Stimulated activated CD4-positive, alpha-beta T cell treated with anti-CD3 and anti-CD28 coated beads, Interleukin-12 subunit alpha, Interleukin-12 subunit beta, amount 100 ng/mL, for 48 hours (primary cell): ENCODE results near the gene RTN1.

ENCODE experiments used
- DNase-seq, 3 donors: peaks; one replicate each; pipeline ENCODE4 v3.0.0-alpha.2; 2020; ENCODE audit warnings: low read depth in 2 of 3, low spot score in 1 of 3

RTN1 gene, protein sequence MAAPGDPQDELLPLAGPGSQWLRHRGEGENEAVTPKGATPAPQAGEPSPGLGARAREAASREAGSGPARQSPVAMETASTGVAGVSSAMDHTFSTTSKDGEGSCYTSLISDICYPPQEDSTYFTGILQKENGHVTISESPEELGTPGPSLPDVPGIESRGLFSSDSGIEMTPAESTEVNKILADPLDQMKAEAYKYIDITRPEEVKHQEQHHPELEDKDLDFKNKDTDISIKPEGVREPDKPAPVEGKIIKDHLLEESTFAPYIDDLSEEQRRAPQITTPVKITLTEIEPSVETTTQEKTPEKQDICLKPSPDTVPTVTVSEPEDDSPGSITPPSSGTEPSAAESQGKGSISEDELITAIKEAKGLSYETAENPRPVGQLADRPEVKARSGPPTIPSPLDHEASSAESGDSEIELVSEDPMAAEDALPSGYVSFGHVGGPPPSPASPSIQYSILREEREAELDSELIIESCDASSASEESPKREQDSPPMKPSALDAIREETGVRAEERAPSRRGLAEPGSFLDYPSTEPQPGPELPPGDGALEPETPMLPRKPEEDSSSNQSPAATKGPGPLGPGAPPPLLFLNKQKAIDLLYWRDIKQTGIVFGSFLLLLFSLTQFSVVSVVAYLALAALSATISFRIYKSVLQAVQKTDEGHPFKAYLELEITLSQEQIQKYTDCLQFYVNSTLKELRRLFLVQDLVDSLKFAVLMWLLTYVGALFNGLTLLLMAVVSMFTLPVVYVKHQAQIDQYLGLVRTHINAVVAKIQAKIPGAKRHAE

DNA sequence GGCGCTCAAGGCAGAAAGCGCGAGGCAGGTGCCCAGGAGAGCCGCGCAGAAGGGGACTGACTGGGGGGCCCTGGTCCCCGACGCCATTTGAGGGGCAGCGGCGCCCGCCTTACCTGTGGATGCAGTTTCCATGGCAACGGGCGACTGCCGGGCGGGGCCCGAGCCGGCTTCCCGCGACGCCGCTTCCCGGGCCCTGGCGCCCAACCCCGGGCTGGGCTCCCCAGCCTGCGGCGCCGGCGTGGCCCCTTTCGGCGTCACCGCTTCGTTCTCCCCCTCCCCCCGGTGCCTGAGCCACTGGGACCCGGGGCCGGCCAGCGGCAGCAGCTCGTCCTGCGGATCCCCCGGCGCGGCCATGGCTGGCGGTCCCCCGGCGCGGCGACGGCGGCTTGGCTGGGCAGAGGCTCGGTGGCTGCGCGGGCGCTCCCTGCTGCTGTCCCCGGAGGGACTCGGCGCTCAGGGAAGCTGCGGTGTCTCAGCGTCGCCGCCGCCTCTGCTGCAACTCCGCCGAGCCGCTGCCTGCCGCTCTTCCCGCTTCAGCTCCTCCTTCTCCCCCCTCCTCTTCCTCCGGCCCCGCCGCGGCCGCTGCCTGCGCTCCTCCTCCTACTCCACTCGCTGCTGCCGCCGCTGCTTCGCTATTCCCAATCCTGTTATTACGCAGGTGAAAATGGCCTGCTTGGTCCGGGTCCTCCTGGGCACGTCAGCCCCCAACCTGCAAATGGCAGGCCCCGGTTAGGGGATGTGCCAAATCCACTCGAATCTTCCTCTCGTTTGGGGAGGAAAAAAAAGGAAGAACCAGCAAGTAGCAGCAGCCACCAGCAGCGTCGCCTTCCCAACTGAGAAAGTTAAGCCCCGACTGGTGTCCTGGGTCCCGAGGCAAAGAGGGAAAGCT lies at the start of gene RTN1:
TSS of gene RTN1 (minus strand) at position 500 of the 889 bp plus-strand sequence. CDS start at position 354, 146 bp downstream.
- peak in 2 of 3 donors; percentile 4 to 20 for DNase-seq

DNA sequence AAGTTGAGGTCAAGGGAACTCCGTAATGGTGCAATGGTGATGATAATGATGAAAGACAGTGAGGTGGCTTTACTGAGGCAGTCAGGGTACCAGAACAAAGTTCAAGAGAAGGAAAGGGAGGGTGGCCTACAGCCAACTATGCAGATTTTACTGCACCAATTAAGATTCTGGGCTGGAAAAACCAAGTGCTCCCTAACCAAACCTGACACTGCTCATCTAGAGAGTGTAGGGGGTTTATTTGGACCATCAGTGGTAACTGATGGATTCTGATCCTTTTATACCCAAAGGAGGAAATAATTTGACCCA lies 49.8 kb upstream of the RTN1 start:
- DNase-seq: no peak

DNA sequence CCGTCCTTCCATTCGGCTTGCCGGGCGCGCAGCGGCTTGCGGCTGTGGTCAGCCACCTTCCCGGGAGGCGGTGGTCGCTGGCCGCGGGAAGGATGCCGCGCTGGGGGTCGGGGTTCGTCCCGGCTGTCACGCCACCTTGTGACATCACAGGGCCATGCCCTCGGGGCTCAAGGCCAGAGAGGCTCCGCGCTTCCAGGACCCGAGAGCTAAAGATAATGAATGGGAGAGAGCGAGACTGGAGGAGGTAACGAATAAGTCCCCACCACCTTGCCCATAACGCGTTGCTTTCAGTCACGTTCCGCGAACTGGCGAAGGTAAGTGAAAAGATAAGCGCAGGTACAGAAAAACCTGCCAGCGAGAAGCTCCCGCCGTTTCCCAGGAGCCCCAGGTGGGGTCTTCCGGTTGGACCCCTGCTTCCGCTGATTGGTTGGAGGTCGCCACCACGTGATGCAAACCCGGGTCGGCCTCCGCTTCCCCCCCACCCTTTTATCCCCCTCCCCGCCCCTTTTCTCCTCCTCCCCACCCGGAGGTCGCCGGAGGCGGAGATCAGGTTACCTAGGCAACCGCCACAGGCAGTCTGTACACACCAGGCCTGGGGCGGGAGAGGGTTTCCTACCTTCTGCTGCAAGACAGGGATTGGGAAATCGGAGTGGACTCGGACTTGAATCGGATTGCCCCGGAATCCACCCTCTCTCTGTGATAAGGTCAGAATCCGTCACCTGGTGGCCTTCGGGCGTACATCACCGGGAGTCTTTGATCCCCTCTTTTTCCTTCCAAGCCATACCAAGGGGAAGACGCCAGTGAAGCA lies 49.2 kb upstream of the RTN1 start, which contains the start of gene LRRC9:
TSS of gene LRRC9 (plus strand) at position 575 of the 808 bp plus-strand sequence.
- DNase-seq: no peak

DNA sequence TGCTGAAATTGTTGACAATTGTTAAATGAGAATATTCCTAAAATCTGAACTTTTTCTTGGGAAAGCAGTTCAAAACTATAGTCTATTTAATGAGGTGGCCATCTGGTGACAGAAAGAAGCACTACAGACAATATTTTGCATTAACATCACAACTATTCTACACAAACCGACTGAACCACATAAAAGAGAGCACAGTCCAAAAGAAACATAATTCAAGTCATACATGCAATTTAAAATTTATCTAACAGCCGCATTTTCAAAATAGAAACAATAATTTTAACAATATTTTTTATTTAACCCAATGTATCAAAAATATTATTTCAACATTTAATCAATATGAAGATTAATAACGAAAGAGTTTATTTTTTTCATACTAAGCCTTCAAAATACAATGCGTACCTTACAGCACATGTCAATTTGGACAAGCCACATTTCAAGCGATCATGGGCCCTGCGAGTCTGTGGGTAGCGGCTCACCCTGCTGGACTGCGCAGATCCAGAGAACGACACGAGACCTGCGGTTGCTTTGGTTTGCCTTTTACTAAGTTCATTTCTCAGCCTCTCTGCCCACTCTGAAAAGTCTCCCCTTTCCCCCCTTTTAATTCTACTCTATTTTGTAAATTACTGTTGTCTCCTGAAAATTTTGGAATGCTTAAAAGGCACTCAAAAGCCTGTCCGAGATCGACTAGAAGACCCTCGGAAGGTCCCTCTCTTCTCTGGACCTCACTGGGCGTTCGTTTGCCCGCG lies 48.4 kb upstream of the RTN1 start:
- no peak for DNase-seq

DNA sequence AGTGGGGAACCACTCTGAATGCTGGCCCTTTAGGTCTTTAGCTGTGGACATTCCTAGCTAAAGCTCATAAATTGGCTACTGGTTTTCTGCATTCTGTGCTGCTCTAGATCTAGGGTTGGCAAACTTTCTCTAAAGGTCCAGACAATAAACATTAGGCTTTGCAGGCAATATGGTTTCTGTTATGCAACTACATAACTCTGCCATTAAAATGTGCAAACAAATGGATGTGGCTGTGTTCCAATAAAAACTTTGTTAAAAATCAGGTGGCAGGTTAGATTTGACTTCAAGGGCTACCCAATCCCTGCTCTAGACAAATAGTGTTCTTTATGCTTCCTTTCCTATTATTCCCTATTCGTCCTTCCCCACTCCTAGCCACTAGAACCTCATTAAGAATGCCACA lies 42.6 kb upstream of the RTN1 start:
- no peak for DNase-seq

DNA sequence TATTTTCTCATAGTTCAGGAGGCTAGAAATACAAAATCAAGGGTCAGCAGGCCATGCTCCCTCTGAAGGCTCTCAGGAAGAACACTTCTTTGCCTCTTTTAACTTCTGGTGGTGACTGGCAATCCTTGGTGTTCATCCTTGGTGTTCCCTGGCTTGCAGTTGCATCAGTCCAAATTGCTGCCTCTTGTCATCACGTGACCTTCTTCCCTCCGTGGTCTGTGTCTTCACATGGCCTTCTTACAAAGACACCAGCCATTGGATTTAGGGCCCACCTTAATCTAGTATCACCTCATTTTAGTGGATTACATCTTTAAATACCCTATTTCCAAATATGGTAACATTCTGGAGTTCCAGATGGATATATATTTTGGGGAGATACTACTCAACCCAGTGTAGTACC lies 41.9 kb upstream of the RTN1 start:
- no peak for DNase-seq

DNA sequence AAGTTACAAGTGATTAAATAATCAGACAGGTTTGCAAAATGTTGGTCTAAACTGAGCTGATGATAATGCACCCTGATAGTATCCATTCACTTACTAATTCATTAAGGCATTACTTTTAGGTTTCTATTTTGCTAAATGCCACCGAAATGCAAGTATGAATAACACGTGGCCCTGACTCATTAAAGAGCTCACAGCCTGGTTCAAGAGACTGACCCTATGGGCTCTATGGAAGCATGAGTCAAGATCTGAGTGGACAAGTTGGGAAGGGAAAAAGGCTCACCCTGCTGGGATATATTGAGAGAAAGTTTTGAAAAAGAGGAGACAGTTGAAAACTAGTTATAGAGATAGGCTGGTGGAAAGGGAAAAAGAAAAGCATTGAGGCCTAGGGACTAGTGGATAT lies 34.6 kb upstream of the RTN1 start:
- no peak for DNase-seq

DNA sequence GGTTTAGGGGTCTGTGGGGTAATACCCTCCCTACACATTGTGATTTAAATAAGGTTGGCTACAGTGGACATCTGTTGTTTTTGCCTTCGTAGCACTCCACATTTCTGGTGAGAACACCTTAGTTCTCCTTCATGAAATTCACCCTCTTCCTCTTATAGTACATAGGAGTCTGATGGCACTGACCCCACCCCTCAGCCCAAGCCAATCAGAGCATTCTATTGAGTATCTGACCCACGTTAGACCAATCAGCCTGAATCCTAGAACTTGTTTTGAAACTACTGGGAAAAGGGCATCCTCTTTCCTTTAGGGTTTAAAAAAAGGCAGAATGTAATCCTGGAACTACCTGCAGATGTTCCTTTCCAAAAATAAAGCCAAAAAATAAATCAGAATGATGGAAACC lies 33.6 kb upstream of the RTN1 start:
- DNase-seq: no peak

DNA sequence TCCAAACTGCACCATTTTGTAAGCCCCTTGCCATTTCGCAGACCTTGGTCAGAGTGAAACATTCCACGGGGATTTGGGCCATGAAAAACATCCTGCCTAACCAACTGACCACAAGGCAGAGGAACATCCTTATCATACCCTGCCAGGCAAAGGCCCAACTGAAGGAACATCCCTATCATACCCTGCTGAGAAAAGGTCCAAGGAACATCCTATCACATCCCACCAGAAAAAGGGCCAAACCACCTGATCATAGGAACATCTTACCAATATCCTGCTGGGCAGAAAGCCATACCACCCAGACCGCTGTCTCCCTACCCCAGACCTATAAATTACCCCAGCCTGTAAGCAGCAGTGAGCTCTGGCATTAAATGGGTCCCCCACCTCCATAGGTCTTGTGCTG lies 30.0 kb upstream of the RTN1 start:
- no peak for DNase-seq

DNA sequence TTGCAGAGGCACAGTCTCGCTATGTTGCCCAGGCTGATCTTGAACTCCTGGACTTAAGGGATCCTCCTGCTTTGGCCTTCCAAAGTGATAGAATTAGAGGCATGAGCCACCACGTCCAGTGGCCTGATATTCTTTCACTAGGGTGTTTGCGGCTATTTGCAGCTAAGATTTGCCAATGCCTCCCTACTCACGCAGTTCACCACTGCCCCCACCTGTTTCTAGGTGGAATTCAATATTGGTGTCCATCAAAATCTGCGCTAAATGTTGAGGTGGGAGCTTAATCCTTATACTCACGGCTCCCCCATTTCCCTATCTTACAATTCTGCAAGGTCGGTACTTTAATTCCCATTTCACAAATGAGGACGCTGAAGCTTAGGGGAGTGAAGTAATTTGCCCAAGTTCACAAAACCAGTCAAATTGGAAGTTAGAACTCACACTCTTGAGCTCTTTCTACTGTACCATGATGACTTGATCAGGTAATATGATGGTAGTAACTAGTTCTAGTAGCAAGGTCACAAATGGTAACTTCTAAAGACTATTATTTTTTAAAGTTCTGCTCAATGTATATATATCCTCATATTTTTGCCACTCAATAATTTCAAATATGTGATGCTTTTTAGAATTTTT lies 27.3 kb upstream of the RTN1 start:
- no peak for DNase-seq

DNA sequence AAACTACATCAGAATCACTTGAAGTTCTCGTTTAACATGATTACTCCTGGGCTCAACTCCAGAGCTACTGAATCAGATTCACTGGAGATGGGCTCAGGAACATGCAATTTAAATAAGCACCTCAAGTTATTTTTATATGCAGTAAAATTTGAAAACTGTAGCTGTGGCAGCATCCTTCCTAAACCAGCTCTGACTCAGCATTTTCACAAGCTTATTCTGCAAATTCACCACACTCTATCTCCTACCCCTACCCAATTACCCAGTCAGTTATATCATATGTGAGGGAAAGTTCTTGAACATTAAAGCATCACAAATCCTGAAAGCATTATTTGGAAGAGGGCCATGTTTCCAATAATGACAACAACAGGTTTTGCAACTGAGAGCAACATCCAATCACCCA lies 25.1 kb upstream of the RTN1 start:
- DNase-seq: no peak

DNA sequence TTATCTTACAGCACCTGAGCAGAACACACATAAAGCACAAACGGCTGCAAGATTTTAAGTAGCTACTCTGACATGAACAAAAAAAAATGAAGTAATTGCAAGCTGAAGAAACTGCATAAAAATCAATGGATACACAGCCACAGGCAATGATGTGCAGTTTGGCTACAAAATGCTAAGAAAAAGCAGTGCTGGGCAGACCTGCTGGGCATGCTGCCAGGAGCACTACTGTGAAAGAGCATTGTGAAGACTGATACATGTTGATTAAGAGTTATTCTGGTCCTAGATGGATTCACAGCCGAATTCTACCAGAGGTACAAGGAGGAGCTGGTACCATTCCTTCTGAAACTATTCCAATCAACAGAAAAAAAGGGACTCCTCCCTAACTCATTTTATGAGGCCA lies 20.1 kb upstream of the RTN1 start:
- DNase-seq: no peak

DNA sequence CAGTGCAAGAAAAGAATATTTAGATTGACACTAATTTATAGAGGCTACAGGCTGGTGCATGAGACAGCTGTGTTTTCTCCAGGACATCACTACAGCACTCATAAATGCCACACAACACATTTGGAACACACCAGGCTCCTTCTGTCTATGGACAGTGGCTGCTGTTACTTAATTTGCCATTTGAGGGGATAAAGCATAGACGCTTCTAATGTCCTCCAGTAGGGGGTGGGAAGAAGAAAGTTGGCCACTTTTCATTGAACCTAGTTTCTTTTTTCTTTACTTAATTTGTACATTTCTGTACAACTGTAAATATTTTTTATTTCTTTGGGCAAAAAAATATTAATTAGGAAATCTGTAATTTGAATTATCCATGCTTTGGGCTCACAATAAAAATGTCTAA lies 12.4 kb upstream of the RTN1 start:
- no peak for DNase-seq

DNA sequence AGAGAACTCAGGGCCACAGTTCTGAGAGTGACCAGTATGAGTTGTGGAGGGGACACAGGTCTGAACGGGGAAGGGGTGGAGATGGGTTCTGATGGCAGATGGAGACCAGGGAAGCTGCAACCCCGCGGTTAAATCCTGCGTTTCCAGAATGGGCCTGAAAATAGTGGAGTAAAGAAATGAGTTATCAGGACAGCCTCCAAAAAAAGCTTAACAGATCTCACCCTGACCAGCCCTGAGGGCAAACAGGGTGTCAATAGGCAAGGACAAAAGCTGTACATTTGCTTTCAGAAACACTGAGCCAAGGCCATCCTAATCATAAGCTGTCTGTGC lies 555 bp upstream of the RTN1 start:
- no peak for DNase-seq

DNA sequence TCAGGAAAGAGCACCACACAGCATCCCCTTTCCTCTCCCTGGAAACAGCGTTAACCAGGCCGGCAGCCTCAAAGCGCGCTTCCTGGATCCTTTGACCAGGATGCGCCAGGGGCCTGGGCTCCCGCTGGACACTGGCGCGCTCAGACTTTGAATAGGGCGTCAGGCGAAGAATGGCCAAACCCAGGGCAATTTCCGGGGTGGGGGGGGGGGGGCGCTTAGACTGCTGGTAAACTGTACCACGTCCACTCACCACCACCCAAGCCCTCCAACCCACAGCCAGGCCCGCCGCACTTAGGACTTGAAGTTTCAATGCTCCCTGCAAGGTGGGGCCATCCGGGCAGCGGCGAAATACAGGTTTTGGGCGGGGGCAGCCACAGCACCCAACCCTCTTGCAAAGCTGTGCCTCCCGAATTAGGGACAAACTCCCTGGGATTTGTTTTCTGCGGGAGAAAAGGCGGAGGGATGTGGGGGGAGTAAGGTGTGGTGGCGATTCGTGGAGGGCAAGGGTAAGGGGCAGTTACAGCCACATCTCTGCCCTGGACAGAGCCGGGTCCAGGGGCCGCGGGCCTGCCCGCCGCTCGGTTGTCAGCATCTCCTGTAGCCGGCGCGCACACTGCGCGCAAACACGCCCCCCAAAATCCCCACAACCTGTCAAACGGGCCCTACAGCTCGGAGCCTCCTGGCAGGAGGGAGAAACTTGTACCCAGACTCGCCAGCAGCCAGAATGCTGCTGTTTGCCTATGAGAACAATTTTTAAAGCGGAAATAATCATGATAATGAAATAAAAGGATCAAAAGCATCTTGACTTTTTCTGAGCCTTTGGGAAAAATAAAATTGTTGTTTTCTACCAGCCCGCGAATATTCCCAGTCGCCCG lies 958 bp downstream of the RTN1 start:
- DNase-seq: no peak

DNA sequence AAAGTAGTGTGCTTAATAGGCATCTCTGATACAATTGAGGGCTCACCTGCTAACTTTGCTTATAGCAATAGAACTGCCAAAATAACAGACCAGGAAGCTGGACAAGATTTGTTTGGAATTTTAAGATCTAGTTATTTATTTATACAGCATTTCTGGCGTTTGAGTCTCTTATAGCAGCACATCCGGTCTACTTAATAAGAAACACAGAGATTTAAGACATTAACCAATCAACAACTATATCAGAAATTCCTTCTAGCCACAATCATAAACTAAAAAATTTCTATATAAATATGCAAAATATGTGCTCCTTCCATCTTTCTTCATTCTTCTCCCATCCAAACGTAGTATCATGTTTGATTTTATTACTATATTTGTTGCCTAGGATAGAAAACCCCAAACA lies 2.6 kb downstream of the RTN1 start:
- no peak for DNase-seq

DNA sequence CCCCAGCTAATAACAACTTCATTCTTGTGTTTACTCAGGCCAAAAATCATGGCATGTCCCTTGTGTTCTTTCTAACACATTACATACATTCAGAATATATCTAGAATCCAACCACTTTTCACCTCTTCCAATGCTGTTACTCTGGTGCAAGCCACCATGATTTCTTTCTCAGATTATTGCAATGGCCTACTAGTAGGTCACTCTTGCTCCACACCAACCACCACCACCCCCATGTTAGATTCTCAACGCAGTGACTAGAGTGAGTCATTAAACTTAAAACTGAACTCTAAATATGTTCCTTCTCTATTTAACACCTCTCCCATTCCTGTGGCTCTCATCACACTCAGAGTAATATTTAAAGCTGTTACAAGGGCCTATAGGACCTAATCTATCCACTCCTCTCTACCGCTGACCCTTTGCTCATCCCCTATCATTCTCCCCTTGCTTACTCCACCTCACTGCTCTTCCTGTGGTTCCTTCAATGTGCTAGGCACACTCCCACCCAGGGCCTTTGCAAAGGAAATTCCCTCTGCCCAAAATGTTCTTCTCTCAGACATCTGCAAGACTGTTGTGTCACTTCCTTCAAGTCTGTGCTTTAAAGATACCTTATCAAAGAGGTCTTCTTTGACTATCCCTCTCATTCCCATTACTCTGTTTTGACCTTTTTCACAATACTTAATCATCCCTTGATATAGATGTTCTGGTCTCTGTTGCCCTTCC lies 6.6 kb downstream of the RTN1 start:
- no peak for DNase-seq

DNA sequence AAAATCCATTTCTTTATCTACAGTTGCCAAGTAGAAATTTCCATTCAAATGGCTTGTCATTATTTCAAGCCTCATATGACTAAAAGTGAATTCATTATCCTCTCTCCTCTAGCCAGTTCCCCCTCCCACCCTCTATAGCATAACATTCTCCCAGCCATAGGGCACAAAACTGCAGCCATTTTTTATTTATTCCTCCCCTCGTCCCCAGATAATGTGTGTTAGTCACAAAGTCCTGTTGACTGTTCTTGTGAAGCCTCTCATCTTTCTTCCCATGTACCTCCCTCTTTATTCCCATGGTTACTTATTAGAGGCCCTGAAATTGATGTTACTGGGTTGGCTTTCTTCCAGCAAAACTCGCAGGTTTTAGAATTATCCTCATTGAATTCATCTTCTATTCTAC lies 13.2 kb downstream of the RTN1 start:
- DNase-seq: no peak
